NCI-H524 (cell line): Measurements from ENCODE around the gene UGT1A3.
"Not testable (repeated sequence)": the region's sequence is repeated elsewhere in the genome, so short reads cannot be mapped to it uniquely, and the experiment has no call there.

Experiments used
- DNase-seq, 2 experiments: peaks; one replicate each; lab custom pipeline; 2025; lab: John Stamatoyannopoulos, UW

The UGT1A3 gene

GRCh38 chr2:233707940-233708644 is 20.8 kb upstream of the UGT1A3 start:
- DNase-seq = no peak

DNA sequence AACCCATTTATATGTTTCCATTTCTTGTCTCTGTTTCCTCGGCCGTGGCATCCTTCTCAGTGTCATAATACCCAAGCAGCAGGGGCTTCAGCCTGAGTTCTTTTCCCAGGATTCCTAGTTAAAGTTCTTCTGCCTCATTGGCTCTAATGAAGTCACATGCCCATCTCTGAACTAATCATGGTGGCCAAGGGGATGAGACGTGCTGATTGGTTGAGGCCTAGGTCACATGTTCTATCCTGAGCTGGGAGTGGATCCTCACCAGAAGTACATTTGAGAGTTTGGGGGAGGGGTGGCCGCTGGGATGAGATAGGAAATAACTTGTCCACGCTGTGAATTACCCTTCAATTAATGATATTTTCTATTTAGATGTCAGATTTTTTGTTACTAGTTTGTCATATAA is 19.9 kb upstream of the UGT1A3 start:
- DNase-seq = no peak

DNA sequence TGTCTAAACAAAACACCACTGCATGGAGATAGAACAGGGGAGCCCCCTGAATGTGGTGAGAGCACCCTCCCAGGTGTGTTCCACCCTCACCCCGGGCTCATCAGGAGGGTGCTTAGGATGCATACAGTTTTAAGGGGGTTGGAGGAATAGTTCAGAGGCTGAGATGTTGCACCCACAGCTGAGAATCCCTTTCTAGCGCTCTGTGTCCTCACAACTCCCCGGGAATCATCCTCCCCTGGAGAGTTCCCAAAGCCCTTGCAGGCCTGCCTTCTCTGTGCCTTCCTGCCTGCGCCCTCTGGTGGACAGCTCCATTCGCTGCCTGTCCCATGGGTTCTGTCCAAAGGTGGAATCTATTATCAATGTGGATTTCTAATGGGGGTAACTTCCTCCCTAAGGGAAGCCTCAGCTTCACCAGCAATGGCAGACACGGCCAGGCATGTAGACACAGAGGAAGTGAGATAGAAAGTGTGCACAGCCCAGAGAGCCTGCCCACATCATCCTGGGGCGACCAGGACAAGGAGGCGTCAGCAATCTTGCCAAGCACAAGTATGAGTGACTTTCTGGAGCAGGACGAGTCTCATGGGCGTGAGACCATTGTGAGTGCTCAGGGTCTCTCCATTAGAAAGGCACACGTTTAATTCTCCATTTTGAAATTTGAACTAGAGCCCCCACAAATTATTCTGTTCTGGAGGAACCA is 17.4 kb upstream of the UGT1A3 start:
- peak; percentile 48 to 61 for DNase-seq

- no peak for DNase-seq
These were observed 16.1 kb upstream of the UGT1A3 start, which contains the start of gene UGT1A5 for GRCh38 chr2:233712611-233713261. TSS of gene UGT1A5 (plus strand) at chr2:233712907. CDS start at chr2:233712992, 85 bp downstream.

DNA sequence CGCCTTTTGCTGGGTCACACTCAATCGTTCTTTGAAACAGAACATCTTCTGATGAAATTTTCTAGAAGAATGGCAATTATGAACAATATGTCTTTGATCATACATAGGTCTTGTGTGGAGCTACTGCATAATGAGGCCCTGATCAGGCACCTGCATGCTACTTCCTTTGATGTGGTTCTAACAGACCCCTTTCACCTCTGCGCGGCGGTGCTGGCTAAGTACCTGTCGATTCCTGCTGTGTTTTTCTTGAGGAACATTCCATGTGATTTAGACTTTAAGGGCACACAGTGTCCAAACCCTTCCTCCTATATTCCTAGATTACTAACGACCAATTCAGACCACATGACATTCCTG is 15.6 kb upstream of the UGT1A3 start:
- DNase-seq = no peak

- DNase-seq = no peak
These were observed 14.7 kb upstream of the UGT1A3 start for GRCh38 chr2:233714121-233714520.

- no peak for DNase-seq
These were observed 10.3 kb upstream of the UGT1A3 start, which contains the start of gene UGT1A4 for GRCh38 chr2:233718552-233718951. TSS of gene UGT1A4 (plus strand) at chr2:233718736. CDS start at chr2:233718821, 85 bp downstream.

DNA sequence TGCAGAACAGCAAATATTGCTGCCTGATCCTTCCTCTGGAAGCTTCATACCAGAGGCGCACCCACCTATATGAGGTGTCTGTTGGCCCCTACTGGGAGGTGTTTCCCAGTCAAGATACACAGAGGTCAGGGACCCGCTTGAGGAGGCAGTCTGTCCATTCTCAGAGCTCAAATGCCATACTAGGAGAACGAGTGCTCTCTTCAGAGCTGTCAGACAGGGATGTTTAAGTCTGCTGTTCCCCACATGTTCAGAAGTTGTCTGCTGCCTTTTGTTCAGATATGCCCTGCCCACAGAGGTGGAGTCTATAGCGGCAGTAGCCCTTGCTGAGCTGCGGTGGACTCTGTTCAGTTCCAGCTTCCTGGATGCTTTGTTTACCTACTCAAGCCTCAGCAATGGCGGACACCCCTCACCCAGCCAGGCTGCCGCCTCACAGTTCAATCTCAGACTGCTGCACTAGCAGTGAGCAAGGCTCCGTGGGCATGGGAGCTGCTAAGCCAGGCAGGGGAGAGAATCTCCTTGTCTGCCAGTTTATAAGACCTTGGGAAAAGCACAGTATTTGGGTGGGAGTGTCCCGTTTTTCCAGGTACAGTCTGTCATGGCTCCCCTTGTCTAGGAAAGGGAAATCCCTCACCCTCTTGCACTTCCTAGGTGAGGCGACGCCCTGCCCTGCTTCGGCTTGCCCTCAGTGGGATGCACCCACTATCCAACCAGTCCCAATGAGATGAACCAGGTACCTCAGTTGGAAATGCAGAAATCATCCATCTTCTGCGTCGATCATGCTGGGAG is 8.2 kb downstream of the UGT1A3 start:
- DNase-seq = not testable (repeated sequence)

DNA sequence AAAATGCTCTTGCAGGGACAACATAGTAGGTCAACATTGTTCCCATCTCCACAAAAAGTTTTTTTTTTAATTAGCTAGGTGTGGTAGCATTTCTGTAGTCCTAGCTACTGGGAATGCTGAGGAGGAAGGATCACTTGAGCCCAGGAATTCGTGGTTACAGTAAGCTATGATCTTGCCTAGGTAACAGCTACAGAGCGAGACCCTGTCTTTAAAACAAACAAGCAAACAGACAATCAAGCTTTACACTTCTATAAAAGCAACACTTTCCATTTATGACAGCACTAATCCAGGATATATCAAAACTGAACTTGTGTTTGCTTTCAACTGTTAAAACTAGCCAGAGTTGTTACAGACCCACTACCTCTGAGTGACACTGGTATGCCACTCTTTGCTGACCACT is 12.0 kb downstream of the UGT1A3 start:
- DNase-seq = no peak

DNA sequence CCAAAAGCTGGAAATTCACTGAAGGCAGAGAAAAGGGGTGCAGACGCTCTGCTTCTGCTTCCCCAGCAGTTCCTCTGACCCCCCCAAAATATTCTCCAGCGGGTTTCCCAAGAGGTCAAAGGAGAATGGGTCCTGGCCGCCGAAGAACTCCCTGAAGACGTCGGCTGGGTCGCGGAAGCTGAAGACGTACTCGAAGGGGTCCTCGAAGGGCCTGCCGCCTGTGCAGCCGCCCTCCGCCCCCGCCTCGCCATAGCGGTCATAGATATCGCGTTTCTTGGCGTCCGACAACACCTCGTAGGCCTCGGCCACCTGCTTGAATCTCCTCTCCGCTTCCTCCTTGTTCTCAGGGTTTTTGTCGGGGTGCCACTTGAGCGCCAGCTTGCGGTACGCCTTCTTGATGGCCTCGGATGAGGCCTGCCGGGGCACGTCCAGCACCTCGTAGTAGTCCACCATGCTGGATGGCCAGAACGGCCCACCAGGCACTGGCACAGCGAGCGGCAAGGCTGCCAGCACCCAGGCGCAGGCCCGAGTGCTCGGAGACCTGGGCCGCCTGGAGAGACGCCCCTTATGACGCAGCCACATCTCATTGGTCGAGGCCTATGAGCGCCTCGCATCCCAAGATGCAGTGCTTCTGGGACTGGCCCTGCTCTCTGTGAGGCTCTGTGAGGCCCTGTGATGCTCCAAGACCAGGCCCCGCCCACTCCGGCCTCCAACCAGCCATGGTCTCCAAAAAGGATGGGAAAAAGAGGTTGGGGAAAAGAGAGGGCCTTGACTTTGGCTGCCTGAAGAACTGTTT is 14.8 kb downstream of the UGT1A3 start:
- no peak for DNase-seq

- no peak for DNase-seq
These were observed 16.4 kb downstream of the UGT1A3 start for GRCh38 chr2:233745073-233745755.

DNA sequence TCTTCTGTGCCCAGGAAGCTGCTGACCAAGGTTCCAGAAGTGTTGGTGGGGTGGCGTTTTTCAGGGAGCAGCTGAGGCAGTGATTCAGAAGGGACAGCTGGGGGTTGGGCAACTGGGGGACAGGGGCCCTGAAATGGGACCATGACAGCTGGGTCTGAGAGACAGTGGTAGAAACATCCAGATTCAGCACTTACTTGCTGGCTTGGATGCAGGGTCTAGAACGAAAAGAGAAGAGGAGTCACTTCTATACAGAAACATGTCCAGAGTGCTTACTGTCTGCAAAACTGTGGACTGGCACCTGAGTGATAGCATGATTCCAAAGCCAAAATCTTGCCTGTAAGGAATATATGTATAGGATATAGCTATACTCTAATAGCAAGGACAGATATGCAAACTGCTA is 17.0 kb downstream of the UGT1A3 start:
- DNase-seq = not testable (repeated sequence)

GRCh38 chr2:233746475-233747282 is 17.8 kb downstream of the UGT1A3 start:
- no peak for DNase-seq

- DNase-seq = no peak
These were observed 18.4 kb downstream of the UGT1A3 start for GRCh38 chr2:233747283-233747544.

GRCh38 chr2:233750689-233751088 is 21.8 kb downstream of the UGT1A3 start:
- not testable (repeated sequence) for DNase-seq

DNA sequence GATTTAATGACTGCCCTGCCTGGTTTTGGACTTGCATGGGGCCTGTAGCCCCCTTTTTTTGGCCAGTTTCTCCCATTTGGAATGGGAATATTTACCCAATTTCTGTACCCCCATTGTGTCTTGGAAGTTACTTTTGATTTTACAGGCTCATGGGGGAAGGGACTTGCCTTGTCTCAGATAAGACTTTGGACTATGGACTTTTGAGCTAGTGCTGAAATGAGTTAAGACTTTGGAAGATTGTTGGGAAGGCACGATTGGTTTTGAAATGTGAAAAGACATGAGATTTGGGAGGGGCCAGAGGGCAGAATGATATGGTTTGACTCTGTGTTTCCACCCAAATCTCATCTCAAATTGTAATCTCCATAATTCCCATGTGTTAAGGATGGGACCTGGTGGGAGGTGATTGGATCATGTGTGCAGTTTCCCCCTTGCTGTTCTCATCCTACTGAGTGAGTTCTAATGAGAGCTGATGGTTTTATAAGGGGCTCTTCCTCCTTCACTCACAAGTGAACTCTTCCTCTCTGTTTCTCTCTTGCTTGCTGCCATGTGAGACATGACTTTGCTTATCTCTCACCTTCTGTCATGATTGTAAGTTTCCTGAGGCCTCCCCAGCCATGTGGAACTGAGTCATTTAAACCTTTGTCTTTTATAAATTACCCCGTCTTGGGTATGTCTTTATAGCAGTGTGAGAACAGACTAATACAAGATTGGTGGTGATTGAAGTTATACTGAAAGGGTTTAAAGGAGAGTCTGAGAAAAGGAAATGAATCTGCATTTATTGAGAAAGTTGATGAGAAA is 22.6 kb downstream of the UGT1A3 start:
- DNase-seq = not testable (repeated sequence)

- no peak for DNase-seq
These were observed 26.2 kb downstream of the UGT1A3 start for GRCh38 chr2:233754872-233755611.

GRCh38 chr2:233756429-233757081 is 27.7 kb downstream of the UGT1A3 start:
- no peak for DNase-seq
